Stomach smooth muscle (tissue), 2 donors: ENCODE data around the gene OR2V2.
A peak's percentile ranks its signal among the peaks of the same experiment; 100 is the strongest.

Experiments
- H3K27ac ChIP-seq: one replicate; pipeline ENCODE4 v1.7.0; 2013; ENCODE audit warnings: mild to moderate bottlenecking, low read length, inconsistent platforms
- H3K27me3 ChIP-seq, 2 donors: one replicate each; pipeline ENCODE4 v1.7.0; 2013; ENCODE audit warnings: low read length in 2 of 2; ENCODE audit not compliant: insufficient read depth in 2 of 2, control insufficient read depth in 1 of 2
- H3K36me3 ChIP-seq, 2 donors: one replicate each; pipeline ENCODE4 v1.7.0; 2013; ENCODE audit warnings: low read length in 2 of 2; ENCODE audit not compliant: control insufficient read depth in 2 of 2, insufficient read depth in 2 of 2
- H3K4me1 ChIP-seq: one replicate; pipeline ENCODE4 v1.7.0; 2013; ENCODE audit warnings: low read length; ENCODE audit not compliant: control insufficient read depth, insufficient read depth
- H3K4me3 ChIP-seq, 2 donors: one replicate each; pipeline ENCODE4 v1.7.0; 2013; ENCODE audit warnings: low read length in 2 of 2
- H3K9ac ChIP-seq, 2 donors: one replicate each; pipeline ENCODE4 v1.7.0; 2013; ENCODE audit warnings: low read length in 2 of 2, mild to moderate bottlenecking in 1 of 2
- H3K9me3 ChIP-seq, 2 donors: one replicate each; pipeline ENCODE4 v1.7.0; 2013; ENCODE audit warnings: low read length in 2 of 2; ENCODE audit not compliant: control insufficient read depth in 2 of 2
- donor health status: healthy.
- donor health status: Pancreatic carcinoma.

OR2V2 gene

DNA sequence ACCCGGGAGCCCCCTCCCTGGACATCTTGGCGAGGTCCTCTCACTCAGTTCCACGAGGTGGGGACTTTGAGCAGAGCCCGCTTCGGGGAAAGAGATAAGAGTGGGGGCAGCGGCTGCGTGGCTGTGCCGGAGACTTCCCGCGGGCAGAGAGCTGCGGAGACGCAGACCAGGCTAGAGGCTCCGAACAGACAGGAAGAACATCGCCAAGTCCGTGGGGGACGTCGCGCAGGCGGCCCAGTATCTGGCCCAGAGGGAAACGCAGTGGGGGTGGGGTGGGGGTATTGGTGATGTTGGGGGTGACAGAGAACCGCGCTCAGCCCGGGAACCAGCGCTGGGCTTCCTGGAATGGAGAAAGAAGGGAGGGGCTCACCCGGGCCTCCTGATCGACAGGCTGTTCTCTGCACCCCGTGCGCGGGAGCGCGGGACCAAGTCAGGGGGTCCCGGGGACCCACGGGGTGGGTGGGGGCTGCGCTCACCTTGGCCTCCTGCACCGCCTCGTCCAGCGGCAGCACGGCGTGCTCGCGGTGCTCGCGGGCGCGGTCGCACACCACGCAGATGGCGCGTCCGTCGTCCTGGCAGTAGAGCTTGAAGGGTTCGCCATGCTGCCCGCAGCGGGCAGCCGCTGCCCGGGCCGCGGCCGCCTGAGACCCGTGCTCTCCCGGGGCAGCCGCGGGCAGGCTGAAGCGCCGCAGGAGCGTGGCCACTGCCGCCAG is 56.9 kb downstream of the OR2V2 start:
- H3K27ac ChIP-seq, result no peak overlapping the region
- peak overlapping the region; percentile 51 to 77 for H3K4me3 ChIP-seq
- H3K9me3 ChIP-seq, result no peaks in the 10 kb centered on the region
- peaks cover 37% of the 10 kb centered on the region for H3K4me1 ChIP-seq
- H3K36me3 ChIP-seq, result no peaks in the 10 kb centered on the region
- H3K9ac ChIP-seq, result peak overlapping the region in 1 of 2 donors; percentile 33
- H3K27me3 ChIP-seq, result peaks cover 0 to 8% of the 10 kb centered on the region in 2 donors

DNA sequence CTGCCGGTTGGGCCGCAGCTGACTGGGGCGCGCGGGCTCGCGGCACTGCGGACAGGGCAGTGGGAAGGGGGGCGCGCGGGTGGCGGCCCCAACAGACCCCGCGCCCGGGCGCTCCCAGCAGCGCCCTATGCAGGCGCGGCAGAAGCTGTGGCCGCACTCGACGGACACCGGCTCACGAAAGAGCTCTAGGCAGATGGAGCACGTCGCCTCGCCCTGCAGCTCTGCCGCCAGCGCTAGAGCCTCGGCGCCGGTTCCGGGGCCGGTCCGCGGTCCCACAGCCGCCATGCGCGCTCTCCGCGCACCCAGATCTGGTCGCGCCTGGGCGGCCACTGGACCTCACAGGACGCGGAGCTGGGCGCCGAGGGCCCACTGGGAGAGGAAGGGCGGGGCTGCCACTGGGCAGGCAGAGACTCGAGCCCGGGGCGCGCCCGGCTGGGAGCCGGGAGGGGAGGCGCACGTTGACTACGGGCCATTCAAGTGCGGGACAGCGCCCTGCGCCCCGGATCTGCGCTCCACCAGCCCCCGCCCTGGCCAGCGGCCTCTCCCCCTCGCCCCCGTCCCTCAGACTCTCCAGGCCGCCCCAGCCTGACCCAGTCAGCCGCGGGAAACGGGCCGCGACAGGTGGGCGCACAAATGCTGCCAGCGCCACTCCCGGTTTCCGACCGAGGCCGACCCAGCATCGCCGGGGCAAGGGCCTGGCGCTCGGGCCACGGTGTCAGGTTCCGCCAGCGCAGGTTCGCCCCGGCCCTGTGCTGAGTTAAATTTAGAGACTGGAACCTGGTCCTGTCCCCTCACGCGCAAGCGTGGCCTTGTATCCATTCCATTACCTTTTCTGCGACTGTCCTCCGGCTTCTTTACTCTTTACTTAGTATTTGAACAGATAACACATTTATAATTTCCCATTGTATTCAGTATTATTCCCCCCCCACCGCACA is 57.7 kb downstream of the OR2V2 start, which contains the start of gene TRIM7:
Gene TRIM7 (minus strand): TSS at position 371 of the 935 bp plus-strand sequence. CDS start 86 bp downstream, at position 285.
- H3K36me3 ChIP-seq, result no peaks in the 10 kb centered on the region
- peaks cover 0 to 8% of the 10 kb centered on the region in 2 donors for H3K27me3 ChIP-seq
- H3K4me3 ChIP-seq, result peak within 1 kb of the TSS; percentile 51 to 77
- H3K9ac ChIP-seq, result peak within 1 kb of the TSS; percentile 33 to 51
- H3K27ac ChIP-seq, result no peak within 1 kb of the TSS
- peaks cover 37% of the 10 kb centered on the region for H3K4me1 ChIP-seq
- no peaks in the 10 kb centered on the region for H3K9me3 ChIP-seq

DNA sequence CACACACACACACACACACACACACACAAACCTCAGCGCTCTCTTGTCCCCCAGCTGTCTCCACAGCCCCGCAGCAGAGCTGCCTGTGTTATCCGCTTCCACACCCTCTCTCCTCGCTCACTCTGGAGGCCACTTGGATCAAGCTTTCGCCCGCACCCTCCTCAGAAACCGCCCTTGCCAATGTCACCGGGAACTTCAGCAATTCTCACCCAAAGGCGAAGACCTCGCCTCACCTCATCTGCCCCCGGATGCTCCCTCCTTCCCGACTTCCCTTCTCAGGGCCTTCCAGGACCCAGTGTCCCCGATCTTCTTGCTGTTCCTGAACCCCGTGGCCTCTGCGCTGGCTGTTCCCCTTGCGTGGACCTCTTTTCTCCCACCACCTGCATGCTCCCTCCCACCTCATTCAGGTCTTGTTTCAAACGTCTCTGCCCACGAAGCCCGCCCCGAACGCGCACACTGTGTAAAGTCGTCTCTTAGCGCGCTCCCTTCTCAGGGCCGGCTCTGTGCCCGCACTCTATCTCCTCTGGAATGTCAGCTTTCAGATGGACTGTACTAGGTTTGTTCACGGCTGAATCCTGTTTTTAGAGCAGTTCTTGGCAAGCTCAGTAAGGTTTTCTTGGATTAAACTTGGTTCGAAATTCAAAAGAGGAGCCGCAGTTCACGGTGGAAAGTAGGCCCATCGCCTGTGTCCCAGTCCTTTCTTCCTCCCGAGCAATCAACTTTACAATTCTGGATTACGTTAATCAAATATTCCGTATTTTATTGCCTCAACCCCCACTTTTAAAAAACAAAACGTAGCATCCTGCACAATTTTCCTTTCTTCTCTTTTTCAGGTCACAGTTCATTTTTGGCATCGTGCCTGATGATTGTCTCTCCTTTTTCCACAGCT is 58.6 kb downstream of the OR2V2 start:
- H3K27me3 ChIP-seq, result peaks cover 0 to 8% of the 10 kb centered on the region in 2 donors

DNA sequence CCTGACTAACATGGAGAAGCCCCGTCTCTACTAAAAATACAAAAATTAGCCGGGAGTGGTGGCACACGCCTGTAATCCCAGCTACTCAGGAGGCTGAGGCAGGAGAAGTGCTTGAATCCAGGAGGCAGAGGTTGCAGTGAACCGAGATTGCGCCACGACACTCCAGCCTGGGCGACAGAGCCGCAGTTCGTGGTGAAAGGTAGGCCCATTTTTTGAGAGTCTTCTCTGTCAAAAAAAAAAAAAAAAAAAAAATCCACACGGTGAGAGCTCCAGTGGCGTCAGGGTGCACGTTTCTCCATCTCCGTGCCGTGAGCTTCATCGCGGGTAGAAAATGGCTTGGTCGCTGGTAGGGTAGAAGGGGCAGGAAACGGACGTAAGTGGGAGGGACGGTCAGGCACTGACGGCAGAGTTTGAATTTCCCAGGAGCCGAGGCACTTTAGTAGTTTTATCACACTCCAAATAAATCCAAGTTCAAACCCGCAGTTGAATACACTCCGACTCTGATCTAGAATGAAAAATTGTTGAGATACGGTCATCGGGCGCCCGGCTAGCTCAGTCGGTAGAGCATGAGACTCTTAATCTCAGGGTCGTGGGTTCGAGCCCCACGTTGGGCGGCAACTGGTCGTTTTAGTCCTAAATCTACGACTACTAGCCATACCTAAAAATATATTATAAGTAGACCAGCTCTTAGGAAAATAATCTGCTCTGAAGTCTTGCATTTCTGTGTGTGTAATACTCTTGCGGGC is 60.0 kb downstream of the OR2V2 start:
- no peaks in the 10 kb centered on the region for H3K36me3 ChIP-seq
- H3K4me3 ChIP-seq, result peak overlapping the region; percentile 51 to 77
- H3K9ac ChIP-seq, result peak overlapping the region; percentile 10 to 47
- H3K9me3 ChIP-seq, result no peaks in the 10 kb centered on the region
- peak overlapping the region; percentile 55 for H3K27ac ChIP-seq
- peaks cover 0 to 8% of the 10 kb centered on the region in 2 donors for H3K27me3 ChIP-seq
- peaks cover 37% of the 10 kb centered on the region for H3K4me1 ChIP-seq

More for the DNA sequence above, 58.6 kb downstream of the OR2V2 start:
- Histone ChIP-seq H3K27ac (peak overlapping the region; percentile 55), H3K9me3 (no peaks in the 10 kb centered on the region), H3K36me3 (no peaks in the 10 kb centered on the region), H3K9ac (peak overlapping the region; percentile 39 to 51), H3K4me1 (peaks cover 37% of the 10 kb centered on the region), H3K4me3 (peak overlapping the region; percentile 51 to 77)

DNA sequence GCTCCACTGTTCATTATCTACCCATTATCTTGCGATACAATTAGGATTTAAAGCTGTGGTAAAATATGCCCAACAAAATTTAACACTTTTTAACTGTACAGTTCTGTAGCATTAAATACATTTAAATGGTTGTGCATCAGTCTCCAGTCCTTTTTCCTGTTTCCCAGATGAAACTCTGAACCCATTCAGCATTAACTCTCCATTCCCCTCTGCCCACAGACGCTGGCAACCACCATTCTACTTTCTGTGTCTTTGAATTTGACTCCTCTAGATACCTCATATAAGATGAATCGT is 60.5 kb downstream of the OR2V2 start:
- no peak overlapping the region for H3K27ac ChIP-seq

More for the DNA sequence above, 60.5 kb downstream of the OR2V2 start:
- Histone ChIP-seq H3K9me3 (no peaks in the 10 kb centered on the region), H3K4me3 (no peak overlapping the region), H3K27me3 (peaks cover 0 to 8% of the 10 kb centered on the region in 2 donors), H3K9ac (no peak overlapping the region), H3K36me3 (no peaks in the 10 kb centered on the region), H3K4me1 (peaks cover 37% of the 10 kb centered on the region)
